Measurements from ENCODE around the gene UROC1. TPM values are rescaled to one million over a fixed set of nuclear protein-coding genes. Genes with fewer than 3 reads are reported as not detected.

The UROC1 gene
- total and polyA plus RNA-seq, 8 donors: 0.09 TPM; not detected in 7

GRCh38 chr3:126464997-126465396 is 52.6 kb downstream of the UROC1 start:
- TF ChIP-seq CTCF (IDR thresholded peaks at IDR 0.05): no peak
- FAIRE-seq (no peak), DNase-seq (peak in 4 of 6 donors; percentile 55 to 61 (median 58)), ATAC-seq (peak; percentile 19 to 62 (median 42))
- H3K4me1 ChIP-seq: peaks cover 25 to 69% (median 42%) of the 10 kb centered on the region in 3 donors
- H3K27me3 ChIP-seq: no peaks in the 10 kb centered on the region
- no peak overlapping the region for H3K4me3 ChIP-seq
- 57 to 61% methylated on average over 8 to 11 of the region's 11 CpGs for WGBS, 2 donors
- H3K27ac ChIP-seq: peak overlapping the region; percentile 23 to 77 (median 60)
- peaks cover 3 to 56% (median 43%) of the 10 kb centered on the region in 3 donors for H3K36me3 ChIP-seq
- H3K9me3 ChIP-seq: no peaks in the 10 kb centered on the region
- intact Hi-C loops (cut with DNase I): no loop called here

GRCh38 chr3:126464494-126464893 is 53.1 kb downstream of the UROC1 start:
- intact Hi-C loops (cut with DNase I): no loop called here
- FAIRE-seq (no peak), DNase-seq (no peak), ATAC-seq (peak in 1 of 4 donors; percentile 4)
- Histone ChIP-seq H3K4me1 (peaks cover 30 to 74% (median 47%) of the 10 kb centered on the region in 3 donors), H3K4me3 (no peak overlapping the region), H3K27me3 (no peaks in the 10 kb centered on the region), H3K27ac (peak overlapping the region; percentile 23 to 77 (median 60)), H3K9me3 (no peaks in the 10 kb centered on the region), H3K36me3 (peaks cover 3 to 51% (median 38%) of the 10 kb centered on the region in 3 donors)
- no peak for TF ChIP-seq CTCF (IDR thresholded peaks at IDR 0.05)
- 49 to 79% methylated on average over 4 of the region's 4 CpGs for WGBS, 2 donors

- peaks cover 31 to 75% (median 51%) of the 10 kb centered on the region in 3 donors for H3K4me1 ChIP-seq
- H3K4me3 ChIP-seq: no peak overlapping the region
- WGBS, 2 donors: 59 to 68% methylated on average over 4 of the region's 4 CpGs
- DNase-seq (no peak), FAIRE-seq (no peak), ATAC-seq (peak in 3 of 4 donors; percentile 14 to 32 (median 24))
- H3K36me3 ChIP-seq: peaks cover 3 to 47% (median 35%) of the 10 kb centered on the region in 3 donors
- no peaks in the 10 kb centered on the region for H3K27me3 ChIP-seq
- intact Hi-C loops (cut with DNase I): no loop called here
- H3K9me3 ChIP-seq: no peaks in the 10 kb centered on the region
- peak overlapping the region; percentile 23 to 77 (median 60) for H3K27ac ChIP-seq
- TF ChIP-seq CTCF (IDR thresholded peaks at IDR 0.05): no peak
These were observed 53.5 kb downstream of the UROC1 start for GRCh38 chr3:126464093-126464492.

GRCh38 chr3:126463521-126463920 is 54.1 kb downstream of the UROC1 start:
- intact Hi-C loops (cut with DNase I): no loop called here
- H3K27ac ChIP-seq: peak overlapping the region; percentile 23 to 77 (median 60)
- no peaks in the 10 kb centered on the region for H3K9me3 ChIP-seq
- DNase-seq: peak in 3 of 6 donors; percentile 67 to 80 (median 76)
- 32 to 49% methylated on average over 2 of the region's 2 CpGs for WGBS, 2 donors
- H3K4me3 ChIP-seq: no peak overlapping the region
- no peaks in the 10 kb centered on the region for H3K27me3 ChIP-seq
- no peak for TF ChIP-seq CTCF (IDR thresholded peaks at IDR 0.05)
- H3K36me3 ChIP-seq: peaks cover 3 to 41% (median 29%) of the 10 kb centered on the region in 3 donors
- ATAC-seq: peak; percentile 49 to 67 (median 58)
- peaks cover 31 to 75% (median 56%) of the 10 kb centered on the region in 3 donors for H3K4me1 ChIP-seq
- no peak for FAIRE-seq

- no peaks in the 10 kb centered on the region for H3K9me3 ChIP-seq
- H3K27me3 ChIP-seq: no peaks in the 10 kb centered on the region
- peak overlapping the region in 2 of 4 donors; percentile 70 to 90 for H3K27ac ChIP-seq
- H3K36me3 ChIP-seq: peaks cover 3 to 40% (median 33%) of the 10 kb centered on the region in 3 donors
- FAIRE-seq (no peak), ATAC-seq (no peak), DNase-seq (no peak)
- H3K4me1 ChIP-seq: peaks cover 31 to 62% (median 57%) of the 10 kb centered on the region in 3 donors
- WGBS, 2 donors: 73 to 83% methylated on average over 17 of the region's 17 CpGs
- H3K4me3 ChIP-seq: no peak overlapping the region
- TF ChIP-seq CTCF (IDR thresholded peaks at IDR 0.05): no peak
- intact Hi-C loops (cut with DNase I): no loop called here
These were observed 56.0 kb downstream of the UROC1 start for GRCh38 chr3:126461450-126462070.
